HG03571 (cell line): ENCODE data around the gene RMND5B.
"Not testable (repeated sequence)": the region's sequence is repeated elsewhere in the genome, so short reads cannot be mapped to it uniquely, and the experiment has no call there.

Experiments used
- ATAC-seq: cut with Tn5 transposase; IDR thresholded peaks from one replicate; pipeline ENCODE4 v1.9.1; 2021; ENCODE audit not compliant: unreplicated experiment

The RMND5B gene

GRCh38 chr5:178130234-178130575 is 609 bp upstream of the RMND5B start:
- ATAC-seq: not testable (repeated sequence)

- ATAC-seq: no peak
Observed at GRCh38 chr5:178131446-178131996, 707 bp downstream of the RMND5B start.

GRCh38 chr5:178136990-178137389 is 6.2 kb downstream of the RMND5B start:
- no peak for ATAC-seq

DNA sequence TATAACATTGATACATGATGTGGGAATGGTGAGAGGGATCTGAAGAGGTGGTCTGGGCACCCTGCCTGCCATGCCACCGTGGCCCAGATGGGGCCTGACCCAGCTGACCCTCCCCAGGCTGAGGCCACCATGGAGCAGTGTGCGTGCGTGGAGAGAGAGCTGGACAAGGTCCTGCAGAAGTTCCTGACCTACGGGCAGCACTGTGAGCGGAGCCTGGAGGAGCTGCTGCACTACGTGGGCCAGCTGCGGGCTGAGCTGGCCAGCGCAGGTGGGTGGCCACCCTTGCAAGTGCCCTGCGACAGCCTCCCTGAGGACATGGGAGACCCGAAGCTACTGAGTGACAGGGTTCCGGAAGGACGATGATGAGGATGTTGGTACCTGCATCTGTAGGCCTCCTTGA is 7.2 kb downstream of the RMND5B start:
- no peak for ATAC-seq

- ATAC-seq: no peak
Observed at GRCh38 chr5:178141550-178141949, 10.7 kb downstream of the RMND5B start.

GRCh38 chr5:178142642-178143041 is 11.8 kb downstream of the RMND5B start:
- no peak for ATAC-seq

DNA sequence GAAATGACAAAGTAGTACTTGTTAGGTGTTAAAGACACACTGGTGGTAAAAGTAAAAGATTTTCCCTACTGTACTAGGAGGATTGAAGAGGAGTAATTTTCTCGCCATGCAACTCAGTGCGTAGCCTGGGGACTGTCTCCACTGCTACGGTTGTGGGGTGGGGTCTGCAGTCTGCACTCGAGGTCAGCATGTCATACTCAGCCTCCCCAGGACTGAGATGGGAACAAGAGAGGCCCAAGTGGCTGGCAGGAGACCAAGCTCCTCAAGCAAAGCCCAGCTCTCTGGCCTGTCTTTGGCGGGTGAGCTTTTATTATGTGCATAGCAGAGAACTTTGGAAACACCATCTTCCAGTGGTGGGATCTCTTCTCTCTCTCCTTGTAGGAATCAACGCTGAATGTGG is 12.4 kb downstream of the RMND5B start:
- no peak for ATAC-seq

DNA sequence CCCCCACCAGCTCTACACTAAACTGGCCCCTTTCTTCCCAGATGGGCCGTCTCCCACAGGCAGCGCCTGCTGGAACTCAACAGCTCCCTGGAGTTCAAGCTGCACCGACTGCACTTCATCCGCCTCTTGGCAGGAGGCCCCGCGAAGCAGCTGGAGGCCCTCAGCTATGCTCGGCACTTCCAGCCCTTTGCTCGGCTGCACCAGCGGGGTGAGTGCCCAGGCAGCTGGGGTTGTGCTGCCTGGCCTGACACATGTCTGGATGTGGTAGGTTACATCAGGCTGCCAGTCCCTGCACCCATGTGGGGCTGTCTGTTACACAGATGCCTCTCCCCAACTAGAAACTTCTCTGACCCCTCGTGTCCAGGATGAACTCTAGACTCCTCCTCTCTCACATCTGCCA is 13.1 kb downstream of the RMND5B start:
- no peak for ATAC-seq

DNA sequence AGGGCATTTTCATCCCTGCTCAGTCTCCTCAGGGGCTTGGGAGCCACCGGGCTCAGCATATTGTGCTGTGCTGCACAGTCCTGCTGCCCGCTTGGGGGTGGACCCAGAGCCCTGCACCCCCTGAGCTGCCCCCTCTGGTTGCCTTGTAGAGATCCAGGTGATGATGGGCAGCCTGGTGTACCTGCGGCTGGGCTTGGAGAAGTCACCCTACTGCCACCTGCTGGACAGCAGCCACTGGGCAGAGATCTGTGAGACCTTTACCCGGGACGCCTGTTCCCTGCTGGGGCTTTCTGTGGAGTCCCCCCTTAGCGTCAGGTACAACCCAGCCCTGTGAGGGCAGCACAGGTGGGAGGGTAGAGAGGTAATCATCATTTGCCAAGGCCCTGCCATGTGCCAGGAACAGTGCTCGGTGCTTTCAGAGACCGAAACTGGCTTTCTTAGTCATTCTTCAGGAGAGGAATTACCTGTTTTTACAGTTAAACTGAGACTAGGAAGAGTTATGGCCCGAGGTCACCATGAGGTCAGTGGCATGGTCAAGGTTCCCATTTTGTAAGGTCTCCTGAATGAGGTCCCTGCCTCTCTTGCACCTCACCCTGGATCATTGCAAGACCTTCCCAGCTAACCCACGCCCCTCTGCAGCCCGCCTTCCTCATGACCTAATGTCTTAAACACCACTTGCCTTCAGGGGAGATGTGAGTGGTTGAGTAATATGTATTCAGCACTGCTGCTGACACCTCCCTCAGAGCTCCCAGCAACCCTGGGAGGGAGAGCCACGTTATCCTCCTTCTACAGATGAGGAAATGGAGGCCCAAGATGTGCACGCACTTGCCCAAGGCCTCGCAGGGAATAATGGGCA is 15.4 kb downstream of the RMND5B start:
- ATAC-seq: peak; percentile 53

GRCh38 chr5:178147406-178147805 is 16.6 kb downstream of the RMND5B start:
- ATAC-seq: no peak

GRCh38 chr5:178149199-178149932 is 18.6 kb downstream of the RMND5B start:
- ATAC-seq: no peak

DNA sequence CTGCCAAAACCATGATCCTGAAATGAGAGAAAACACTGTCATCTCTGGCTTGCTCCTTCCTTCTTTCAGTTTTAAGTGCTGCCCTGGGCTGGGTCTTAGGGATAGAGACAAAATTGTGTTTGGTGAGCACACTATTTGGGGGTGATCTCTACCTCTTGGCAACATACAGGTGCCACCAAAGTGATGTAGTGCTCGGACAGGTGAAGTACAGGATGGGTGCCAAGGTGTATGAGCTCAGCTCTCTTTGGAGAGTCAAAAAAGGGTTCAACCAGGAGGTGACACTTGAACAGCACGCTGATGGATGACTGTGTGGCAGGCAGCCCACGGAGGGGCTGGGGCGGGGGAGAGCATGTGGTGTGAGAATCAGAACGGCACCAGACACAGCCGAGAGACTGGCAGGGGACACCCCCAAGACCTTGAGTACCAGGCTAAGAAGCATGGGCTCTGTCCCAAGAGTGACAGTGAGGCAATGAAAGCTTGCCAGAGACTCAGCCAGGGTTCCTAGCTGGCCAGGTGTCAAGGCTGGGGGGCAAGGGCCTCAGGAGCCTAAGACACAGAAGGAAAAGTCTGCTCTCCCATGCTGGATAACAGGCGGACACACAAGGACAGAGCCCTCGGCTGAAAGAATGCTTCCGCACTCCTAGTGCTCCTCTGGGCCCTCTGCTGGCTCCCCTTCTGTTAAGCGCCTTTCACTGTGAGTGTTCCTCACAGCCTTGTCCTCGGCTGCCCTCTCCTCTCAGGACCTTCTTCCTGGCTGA is 20.3 kb downstream of the RMND5B start:
- ATAC-seq: no peak

DNA sequence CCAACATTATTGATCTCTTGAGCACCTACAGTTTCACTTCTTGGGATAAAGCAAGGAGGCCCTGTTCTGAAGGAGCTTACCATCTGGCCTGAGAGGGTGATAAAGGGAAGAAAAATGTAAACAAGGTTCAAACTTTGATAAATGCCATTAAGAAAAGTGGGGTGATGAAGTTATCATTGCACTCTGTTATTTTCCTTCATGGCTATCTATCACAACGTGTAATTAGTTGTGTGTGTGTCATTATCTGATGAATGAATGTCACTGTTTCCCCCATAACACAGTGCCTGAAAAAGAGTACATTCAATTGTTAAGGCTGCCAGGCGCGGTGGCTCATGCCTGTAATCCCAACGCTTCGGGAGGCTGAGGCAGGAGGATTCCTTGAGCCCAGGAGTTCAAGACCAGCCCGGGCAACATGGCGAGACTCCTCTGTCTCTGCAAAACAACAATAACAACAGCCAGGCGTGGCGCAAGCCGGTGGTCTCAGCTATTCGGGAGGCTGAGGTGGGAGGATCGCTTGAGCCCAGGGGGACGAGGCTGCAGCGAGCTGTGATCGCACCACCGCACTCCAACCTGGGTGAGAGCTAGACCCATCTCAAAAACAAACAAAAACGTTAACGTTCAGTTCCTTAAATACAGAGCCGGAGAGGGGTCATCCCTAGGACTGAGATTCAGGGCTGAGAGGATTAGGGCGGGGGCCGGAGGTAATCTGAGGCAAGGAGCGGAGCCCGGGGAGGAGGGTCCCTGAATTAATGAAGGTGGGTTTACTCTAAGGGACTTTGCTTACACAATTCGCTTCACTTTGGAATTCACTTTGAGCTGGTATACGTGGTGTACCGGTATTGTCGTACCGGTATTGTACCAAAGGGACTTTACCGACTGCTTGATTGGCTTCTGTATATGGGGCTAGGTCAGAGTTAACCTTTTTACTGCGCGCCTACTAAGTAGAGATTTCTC is 22.0 kb downstream of the RMND5B start:
- ATAC-seq: no peak

DNA sequence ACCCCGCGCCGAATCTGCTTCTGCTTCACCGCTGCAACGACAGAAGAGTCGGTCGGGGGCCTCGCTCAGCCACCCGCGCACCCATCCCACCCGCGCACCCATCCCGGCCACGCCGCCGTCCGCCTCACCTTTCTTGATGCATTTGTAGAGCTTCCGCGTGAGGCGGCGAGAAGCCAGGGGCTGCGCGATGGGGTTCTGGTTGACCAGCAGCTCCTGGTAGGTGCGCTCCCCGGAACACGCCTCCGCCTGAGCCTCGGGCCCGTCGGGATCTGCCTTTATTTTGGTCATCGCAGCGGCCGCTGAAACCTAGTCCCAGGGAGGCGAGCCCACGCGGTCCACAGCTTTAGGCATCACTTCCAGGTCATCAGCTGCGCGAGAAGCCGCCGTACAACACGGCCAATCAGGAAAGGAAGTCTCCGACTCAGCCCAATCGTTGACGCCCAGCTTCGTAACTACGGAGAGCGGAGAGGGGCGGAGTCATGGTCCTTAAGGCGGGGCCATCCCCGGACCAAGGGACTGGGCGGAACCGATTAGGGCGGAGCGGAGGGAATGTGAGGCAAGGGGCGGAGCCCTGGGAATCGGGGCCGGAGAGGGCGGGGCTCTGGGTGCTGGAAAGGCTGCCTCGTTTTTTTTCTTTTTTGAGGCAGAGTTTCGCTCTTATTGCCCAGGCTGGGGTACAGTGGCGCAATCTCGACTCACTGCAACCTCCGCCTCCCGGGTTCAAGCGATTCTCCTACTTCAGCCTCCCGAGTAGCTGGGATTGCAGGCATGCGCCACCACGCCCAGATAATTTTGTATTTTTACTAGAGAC is 22.9 kb downstream of the RMND5B start, which contains the start of gene NHP2:
Gene NHP2, minus strand, starts transcription at position 356 of the 811 bp plus-strand sequence. Its CDS starts 68 bp downstream, at position 288.
- ATAC-seq: peak; percentile 99

DNA sequence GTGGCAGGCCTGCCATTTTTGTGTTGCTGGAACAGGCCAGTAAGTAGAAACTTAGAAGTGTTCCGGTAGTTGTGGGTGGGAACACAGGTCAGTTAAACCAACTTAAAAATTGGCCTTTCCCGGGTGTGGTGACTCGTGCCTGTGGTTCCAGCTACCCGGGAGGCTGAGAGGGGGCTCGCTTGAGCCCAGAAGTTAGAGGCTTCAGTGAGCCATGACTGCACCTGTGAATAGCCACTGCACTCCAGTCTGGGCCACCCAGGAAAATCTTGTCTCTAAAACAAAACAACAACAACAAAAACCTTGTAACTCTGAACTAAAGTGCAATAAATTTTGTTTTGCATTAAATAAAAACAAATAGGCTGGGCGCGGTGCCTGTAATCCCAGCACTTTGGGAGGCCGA is 24.3 kb downstream of the RMND5B start:
- no peak for ATAC-seq

DNA sequence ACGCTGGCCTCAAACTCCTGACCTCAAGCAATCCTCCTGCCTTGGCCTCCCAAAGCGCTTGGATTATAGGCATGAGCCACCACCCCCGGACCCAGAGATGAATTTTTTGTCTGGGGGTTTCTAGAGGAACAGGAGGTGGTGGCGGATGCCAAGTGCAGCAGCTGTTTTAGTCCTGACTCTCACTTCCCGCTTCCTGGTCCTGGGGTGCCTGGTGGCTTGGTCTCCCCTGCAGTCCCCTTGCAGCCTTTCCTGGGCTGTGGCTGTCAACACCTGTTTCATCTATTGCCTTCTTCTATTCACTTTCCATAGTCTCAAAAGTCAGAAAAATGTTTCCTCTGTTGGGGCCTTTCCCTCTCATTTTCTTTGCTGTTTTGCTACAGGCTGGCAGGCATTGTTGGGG is 29.4 kb downstream of the RMND5B start:
- ATAC-seq: no peak

DNA sequence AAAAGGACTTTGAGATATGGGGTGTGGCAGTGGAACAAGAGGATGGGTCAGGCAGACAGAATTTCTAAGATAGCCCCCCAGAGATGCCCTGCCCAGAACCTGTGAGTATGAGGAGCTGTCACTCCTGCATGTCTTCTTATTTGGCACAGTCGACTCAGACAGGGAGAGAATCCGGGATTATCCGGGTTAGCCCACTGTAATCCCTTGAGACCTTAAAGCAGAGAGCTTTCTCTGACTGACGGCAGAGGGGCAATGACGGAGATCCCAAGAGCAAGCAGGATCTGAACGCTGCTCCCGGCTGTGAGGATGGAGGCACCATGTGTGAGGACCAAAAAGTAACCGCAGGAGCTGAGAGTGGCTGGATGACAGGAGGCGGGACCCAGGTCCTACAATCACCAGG is 31.7 kb downstream of the RMND5B start:
- ATAC-seq: no peak

DNA sequence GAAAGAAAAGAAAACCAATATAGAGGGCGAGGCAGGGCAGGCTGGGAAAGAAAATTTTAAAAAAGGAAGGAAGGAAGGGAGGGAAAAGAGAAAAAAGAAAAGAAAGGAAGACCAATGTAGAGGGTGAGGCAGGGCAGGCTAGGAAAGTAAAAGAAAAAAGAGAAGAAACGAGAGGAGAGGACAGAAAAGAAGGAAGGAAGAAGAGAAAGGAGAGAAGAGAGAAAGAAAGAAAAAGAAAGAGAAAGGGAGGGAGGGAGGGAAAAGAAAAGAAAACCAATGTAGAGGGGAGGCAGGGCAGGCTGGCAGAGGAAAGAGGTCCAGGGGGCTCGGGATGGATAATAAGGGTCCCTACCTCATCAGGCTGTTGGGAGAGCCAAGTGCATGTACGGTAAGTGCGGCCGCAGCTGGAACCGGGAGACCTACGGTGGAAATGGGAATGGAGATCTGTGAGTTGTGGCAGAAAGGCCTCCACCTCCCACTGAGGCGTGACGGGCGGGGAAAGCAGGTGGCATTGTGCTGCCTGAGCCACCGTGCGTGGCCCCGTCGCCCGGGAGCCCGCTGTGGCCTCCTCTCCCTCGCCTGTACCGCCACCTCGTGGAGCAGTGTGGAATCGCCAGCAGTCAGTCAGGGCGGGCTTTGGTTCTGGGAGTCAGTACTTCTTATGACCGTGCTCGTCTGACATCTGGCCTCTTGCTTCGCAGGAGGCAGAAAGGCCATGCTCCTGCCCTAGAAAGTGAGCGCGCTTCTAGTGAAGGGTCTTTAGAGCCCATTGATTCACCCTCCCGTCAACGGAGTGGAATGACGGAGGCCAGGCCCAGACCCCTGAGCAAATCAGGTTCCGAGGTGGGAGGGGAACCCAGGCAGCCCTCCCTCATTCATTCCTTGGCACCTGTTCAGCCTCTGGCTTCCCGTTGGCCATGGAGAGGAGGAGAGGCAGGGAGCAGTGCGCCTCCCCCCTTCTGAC is 33.2 kb downstream of the RMND5B start:
- ATAC-seq: peak; percentile 83
